Right lobe of liver (tissue), 6 donors: ENCODE data around the gene CRIP1. TPM values are rescaled to one million over a fixed set of nuclear protein-coding genes. Genes with fewer than 3 reads are reported as not detected.
A peak's percentile ranks its signal among the peaks of the same experiment; 100 is the strongest.

ENCODE experiments used
- ATAC-seq, 4 donors: fragments of 200-7000 bp; cut with Tn5 transposase; one replicate each; pipeline ENCODE4 v1.9.1; 2020; ENCODE audit warnings: mild to moderate bottlenecking in 4 of 4, moderate library complexity in 4 of 4
- DNase-seq, 3 donors: peaks; one replicate each; pipeline ENCODE4 v3.0.0-alpha.2; 2020
- H3K27ac ChIP-seq, 3 donors: fragments of 200-600 bp; one replicate each; pipeline ENCODE4 v1.8.0; 2022
- H3K27me3 ChIP-seq, 2 donors: fragments of 200-600 bp; one replicate each; pipeline ENCODE4 v1.8.0; 2022
- H3K36me3 ChIP-seq, 4 donors: fragments of 200-600 bp; sonication (generic) in 1 of 4; one replicate each; pipeline versions ENCODE4 v1.5.1 to v1.8.0; 2017 to 2022; ENCODE audit warnings: control low read depth in 1 of 4
- H3K4me1 ChIP-seq, 4 donors: fragments of 200-600 bp; sonication (generic) in 1 of 4; one replicate each; pipeline versions ENCODE4 v1.5.1 to v1.8.0; 2017 to 2022; ENCODE audit warnings: control low read depth in 1 of 4
- H3K4me3 ChIP-seq, 3 donors: fragments of 200-600 bp; one replicate each; pipeline ENCODE4 v1.8.0; 2022
- H3K9me3 ChIP-seq, 4 donors: fragments of 200-600 bp; sonication (generic) in 1 of 4; one replicate each; pipeline versions ENCODE4 v1.5.1 to v1.8.0; 2017 to 2022; ENCODE audit warnings: control low read depth in 1 of 4
- CTCF ChIP-seq, 4 donors: fragments of 200-600 bp in 3 of 4; fragments of 450-650 bp in 1 of 4; IDR thresholded peaks; one replicate each; pipeline versions ENCODE4 v1.5.1 to v1.8.0; 2016 to 2022; ENCODE audit warnings: antibody characterized with exemption in 4 of 4, mild to moderate bottlenecking in 2 of 4
- POLR2A ChIP-seq: fragments of 450-650 bp; IDR thresholded peaks from one replicate; pipeline ENCODE4 v1.6.1; 2017; ENCODE audit warnings: antibody characterized with exemption, mild to moderate bottlenecking
- WGBS: methylation state at CpG from one replicate; pipeline ENCODE4 v1.1.6; 2018; ENCODE audit warnings: low coverage, low lambda C conversion rate; ENCODE audit not compliant: insufficient coverage; ENCODE audit errors: missing lambda C conversion rate; 5-methylcytosine and 5-hydroxymethylcytosine counted together
- intact Hi-C, 2 donors: fragments of 100-400 bp; cut with DNase I; formaldehyde crosslinking; loops; one replicate each; pipeline versions ENCODE4 v1.11.2 to v1.14.1; 2022
- total RNA-seq, 6 experiments: library from RNA; depleted of rRNA in 2 of 6; stranded (reverse); fragments of >200 nt in 2 of 6; fragmentation: NEBNext Ultra II Directional in 3 of 6; extraction: Animal tissue kit (Norgen Biotek cat#: 25700) in 3 of 6; gene quantifications; one replicate each; pipeline versions ENCODE4 v1.1.0 to v1.2.4, GENCODE V29; 2016 to 2023
- donor health status: DM: no; HTN: yes; CAD: no.
- donor health status: DM: no; HTN: no; CAD: no.
- donor health status: DM: no; HTN: no; CAD: no.
- donor health status: DM: no; HTN: yes; CAD: no.
- donor health status: DM: no; HTN: yes; CAD: no.

CRIP1 gene
- total RNA-seq, 6 experiments from 2014 or later: 0.79 to 5.4 (median 2.7) TPM

GRCh38 chr14:105482486-105483110, 4.1 kb upstream of the CRIP1 start:
- no peaks in the 10 kb centered on the region for H3K9me3 ChIP-seq
- H3K4me3 ChIP-seq: no peak overlapping the region
- H3K27me3 ChIP-seq: no peaks in the 10 kb centered on the region
- intact Hi-C loops: no loop called here
- peak overlapping the region; percentile 39 to 89 (median 72) for H3K27ac ChIP-seq
- no peak for TF ChIP-seq CTCF (IDR thresholded peaks at IDR 0.05)
- no peak for TF ChIP-seq POLR2A
- no peaks in the 10 kb centered on the region for H3K36me3 ChIP-seq
- WGBS: 45% methylated on average over 5 of the region's 18 CpGs
- DNase-seq (no peak), ATAC-seq (no peak)
- peaks cover 0 to 20% (median 10%) of the 10 kb centered on the region in 4 donors for H3K4me1 ChIP-seq

- Histone ChIP-seq H3K27ac (no peak overlapping the region), H3K4me1 (peaks cover 0 to 23% (median 10%) of the 10 kb centered on the region in 4 donors), H3K27me3 (no peaks in the 10 kb centered on the region), H3K4me3 (no peak overlapping the region), H3K36me3 (no peaks in the 10 kb centered on the region), H3K9me3 (no peaks in the 10 kb centered on the region)
- intact Hi-C loops: no loop called here
- WGBS: no CpG with 5 or more reads among the region's 18 CpGs
- no peak for DNase-seq
- TF ChIP-seq POLR2A (no peak), CTCF (IDR thresholded peaks at IDR 0.05) (no peak)
- no peak for ATAC-seq
Observed at GRCh38 chr14:105483300-105484068, 3.2 kb upstream of the CRIP1 start.

- intact Hi-C loops: no loop called here
- Histone ChIP-seq H3K4me1 (peaks cover 0 to 23% (median 10%) of the 10 kb centered on the region in 4 donors), H3K36me3 (no peaks in the 10 kb centered on the region), H3K4me3 (no peak overlapping the region), H3K27ac (no peak overlapping the region), H3K27me3 (no peaks in the 10 kb centered on the region), H3K9me3 (no peaks in the 10 kb centered on the region)
- TF ChIP-seq POLR2A (no peak), CTCF (IDR thresholded peaks at IDR 0.05) (no peak)
- no peak for ATAC-seq
- 50% methylated on average over 12 of the region's 20 CpGs for WGBS
- DNase-seq: no peak
Observed at GRCh38 chr14:105484069-105484996, 2.4 kb upstream of the CRIP1 start.

GRCh38 chr14:105484997-105485393, 1.7 kb upstream of the CRIP1 start:
- intact Hi-C loops: loop anchor here in 1 of 2 donors (5.0 kb wide), 1 partner anchor 118 kb away; no protein-coding TSS in a partner anchor
- DNase-seq (no peak), ATAC-seq (no peak)
- Histone ChIP-seq H3K36me3 (no peaks in the 10 kb centered on the region), H3K4me3 (no peak overlapping the region), H3K27me3 (no peaks in the 10 kb centered on the region), H3K4me1 (peaks cover 0 to 26% (median 10%) of the 10 kb centered on the region in 4 donors), H3K27ac (no peak overlapping the region), H3K9me3 (no peaks in the 10 kb centered on the region)
- 70% methylated on average over 2 of the region's 16 CpGs for WGBS
- TF ChIP-seq POLR2A (no peak), CTCF (IDR thresholded peaks at IDR 0.05) (no peak)
